Jurkat, Clone E6-1 (cell line): ENCODE measurements around the gene FAM156B.
"Not testable (repeated sequence)": the region's sequence is repeated elsewhere in the genome, so short reads cannot be mapped to it uniquely, and the experiment has no call there.

Experiments used
- DNase-seq: peaks from one replicate; pipeline ENCODE4 v3.0.0-alpha.2; 2011; ENCODE audit warnings: low read depth, low spot score
- H3K4me3 ChIP-seq: 2 replicates; pipeline ENCODE4 v1.5.1; 2011; ENCODE audit warnings: mild to moderate bottlenecking, low read length, control low read depth, moderate library complexity

FAM156B gene

GRCh38 chrX:52913681-52914080 lies 16.6 kb downstream of the FAM156B start:
- not testable (repeated sequence) for H3K4me3 ChIP-seq, DNase-seq

GRCh38 chrX:52914704-52915103 lies 17.6 kb downstream of the FAM156B start:
- not testable (repeated sequence) for H3K4me3 ChIP-seq, DNase-seq

DNA sequence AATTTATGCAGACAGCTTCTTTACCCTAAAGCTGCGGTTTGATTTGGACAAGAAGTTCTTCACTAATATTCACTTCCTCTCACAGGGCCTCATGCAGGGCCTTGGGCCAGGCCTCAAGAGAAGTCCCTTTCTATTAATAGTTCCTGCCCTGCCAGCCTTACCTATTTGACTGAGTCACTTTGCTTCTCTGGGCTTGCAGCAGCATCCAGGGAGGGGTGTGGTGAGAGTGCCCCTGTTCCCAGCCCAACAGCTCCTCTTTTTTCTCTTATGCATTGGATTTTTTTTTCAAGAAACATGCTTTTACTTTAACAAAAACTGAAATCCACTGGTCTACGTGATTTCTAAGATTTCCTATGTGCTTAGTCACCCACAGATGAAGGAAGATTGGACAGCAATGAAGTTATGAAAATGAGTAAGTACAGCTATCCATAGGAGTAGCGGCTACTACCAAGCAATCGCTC lies 26.7 kb downstream of the FAM156B start:
- no peak for DNase-seq
- no peak overlapping the region for H3K4me3 ChIP-seq

GRCh38 chrX:52930214-52930613 lies 33.1 kb downstream of the FAM156B start:
- not testable (repeated sequence) for H3K4me3 ChIP-seq

DNA sequence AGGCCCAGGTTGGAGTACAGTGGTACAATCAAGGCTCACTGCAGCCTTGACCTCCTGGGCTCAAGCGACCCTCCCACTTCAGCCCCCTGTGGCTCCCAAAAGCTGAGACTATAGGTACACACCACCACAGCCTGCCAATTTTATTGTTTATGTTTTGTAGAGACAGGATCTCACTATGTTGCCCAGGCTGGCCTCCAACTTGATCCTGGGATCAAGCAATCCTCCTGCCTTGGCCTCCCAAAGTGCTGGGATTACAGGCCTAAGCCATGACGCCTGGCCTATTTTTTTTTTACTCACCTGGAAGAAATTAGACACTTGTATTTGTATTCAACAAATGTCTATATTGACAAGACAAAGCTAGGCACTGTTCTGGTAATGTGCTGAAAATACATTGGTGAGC lies 36.1 kb downstream of the FAM156B start:
- no peak for DNase-seq
- H3K4me3 ChIP-seq: no peak overlapping the region

More at GRCh38 chrX:52930214-52930613, 33.1 kb downstream of the FAM156B start:
- DNase-seq: not testable (repeated sequence)

- DNase-seq: no peak
- peak overlapping the region; percentile 68 for H3K4me3 ChIP-seq
These were observed 37.0 kb downstream of the FAM156B start for GRCh38 chrX:52933976-52934703.

- H3K4me3 ChIP-seq: peak overlapping the region; percentile 68
- DNase-seq: peak; percentile 90
These were observed 37.8 kb downstream of the FAM156B start for GRCh38 chrX:52934704-52935469.

- DNase-seq: not testable (repeated sequence)
- H3K4me3 ChIP-seq: peak overlapping the region; percentile 68
These were observed 38.3 kb downstream of the FAM156B start for GRCh38 chrX:52935470-52935784.

DNA sequence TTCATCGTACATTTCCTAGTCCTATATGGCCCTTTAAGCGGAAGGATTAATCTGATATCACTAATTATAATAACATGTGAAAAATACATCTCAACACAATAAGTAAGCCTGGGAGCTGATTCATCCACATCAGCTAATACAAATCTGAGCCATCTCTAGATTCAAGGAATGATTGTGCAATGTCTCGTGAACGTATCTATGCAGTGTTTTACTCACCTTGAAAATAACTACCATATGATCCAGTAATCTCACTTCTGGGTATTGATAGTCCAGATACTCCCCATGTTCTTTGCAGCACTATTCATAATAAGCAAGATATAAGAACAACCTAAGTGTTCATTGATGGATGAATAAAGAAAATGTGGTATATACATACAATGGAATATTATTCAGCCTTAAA lies 43.6 kb downstream of the FAM156B start:
- H3K4me3 ChIP-seq, DNase-seq: not testable (repeated sequence)

- H3K4me3 ChIP-seq, DNase-seq: not testable (repeated sequence)
These were observed 44.6 kb downstream of the FAM156B start for GRCh38 chrX:52941728-52942127.

DNA sequence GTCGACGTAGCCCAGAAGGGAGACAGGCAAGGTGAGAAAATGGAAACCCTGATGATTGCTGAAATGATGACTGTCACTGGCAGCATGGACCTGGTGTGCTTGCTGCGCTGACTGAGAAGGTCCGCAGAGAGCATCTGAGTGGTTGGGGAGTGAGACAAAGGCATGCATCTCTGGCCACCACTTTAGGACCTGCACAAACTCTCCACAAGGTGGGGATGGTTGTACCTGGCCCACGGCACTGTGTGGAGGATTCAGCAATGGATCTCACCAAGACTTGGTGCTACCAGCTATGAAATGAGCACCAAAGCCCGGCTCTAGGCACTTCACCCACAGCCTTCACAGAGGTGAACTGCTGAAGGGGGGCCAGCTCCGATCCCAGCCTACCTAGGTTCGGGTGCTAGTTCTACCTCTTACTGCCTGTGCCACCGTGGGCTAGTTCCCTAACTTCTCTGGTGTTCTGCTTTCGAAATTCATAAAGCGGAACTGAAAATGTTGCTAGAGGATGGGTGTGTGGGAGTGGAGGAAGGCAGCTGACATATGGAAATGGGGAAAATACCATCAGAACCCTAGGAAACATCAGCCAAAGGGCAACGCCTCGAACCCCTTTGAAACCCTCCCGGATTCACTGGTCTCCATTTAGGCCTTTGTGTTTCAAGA lies 48.8 kb downstream of the FAM156B start:
- not testable (repeated sequence) for H3K4me3 ChIP-seq, DNase-seq

DNA sequence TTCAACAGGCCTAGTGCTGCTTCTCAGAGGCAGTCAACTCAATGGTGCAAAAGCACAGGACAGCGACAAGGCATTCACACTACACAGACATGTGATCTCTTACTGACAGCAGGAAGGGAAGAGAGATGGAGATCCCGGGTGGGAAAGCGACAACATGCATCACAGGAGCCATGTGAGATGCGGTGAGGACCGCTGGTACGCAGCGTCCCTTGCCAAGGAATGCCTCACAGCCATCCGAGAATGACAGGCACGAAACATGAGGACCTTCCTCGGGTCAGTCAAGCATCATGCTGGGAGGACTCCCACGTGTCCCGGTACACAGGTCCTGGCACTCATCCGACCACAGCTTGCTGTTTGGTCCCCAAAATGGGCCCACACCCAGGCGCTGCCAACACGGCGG lies 50.4 kb downstream of the FAM156B start:
- not testable (repeated sequence) for DNase-seq, H3K4me3 ChIP-seq

DNA sequence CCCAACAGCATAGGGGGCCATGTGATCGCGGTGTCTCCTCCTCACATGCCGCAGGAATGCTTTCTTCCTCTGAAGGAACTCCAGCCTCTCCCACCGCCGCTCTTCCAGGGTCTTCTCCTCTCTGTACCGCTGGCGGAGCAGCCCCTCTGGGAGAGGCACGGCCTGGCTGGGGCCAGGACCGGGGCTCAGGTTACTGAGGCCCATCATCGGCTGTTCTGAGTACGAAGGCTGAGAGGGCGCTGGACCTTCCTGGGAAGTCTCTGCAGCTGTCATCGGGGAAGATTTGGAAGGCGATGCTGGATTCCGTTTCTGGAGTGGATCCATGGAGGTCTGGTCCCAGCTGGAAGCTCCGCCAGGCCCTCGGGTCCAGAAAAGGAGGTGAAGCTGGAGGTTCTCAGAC lies 51.1 kb downstream of the FAM156B start:
- not testable (repeated sequence) for H3K4me3 ChIP-seq, DNase-seq

DNA sequence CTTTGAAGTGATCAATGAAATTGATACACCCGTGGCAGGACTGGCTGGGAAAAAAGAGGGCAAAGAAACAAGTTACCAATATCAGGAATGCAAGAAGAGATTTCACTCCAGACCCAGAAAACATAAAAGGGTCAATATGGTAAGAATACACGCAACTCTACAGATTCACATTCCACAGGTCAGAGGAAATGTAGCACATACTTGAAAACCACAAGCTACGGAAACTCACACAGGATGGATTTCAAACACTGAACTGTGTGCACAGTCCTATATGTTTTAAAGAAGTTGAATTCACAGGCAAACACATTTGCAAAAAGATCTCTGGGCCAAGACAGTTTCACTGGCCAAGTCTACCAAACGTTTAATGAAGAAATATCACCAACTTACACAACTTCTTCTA lies 52.2 kb downstream of the FAM156B start:
- not testable (repeated sequence) for H3K4me3 ChIP-seq

DNA sequence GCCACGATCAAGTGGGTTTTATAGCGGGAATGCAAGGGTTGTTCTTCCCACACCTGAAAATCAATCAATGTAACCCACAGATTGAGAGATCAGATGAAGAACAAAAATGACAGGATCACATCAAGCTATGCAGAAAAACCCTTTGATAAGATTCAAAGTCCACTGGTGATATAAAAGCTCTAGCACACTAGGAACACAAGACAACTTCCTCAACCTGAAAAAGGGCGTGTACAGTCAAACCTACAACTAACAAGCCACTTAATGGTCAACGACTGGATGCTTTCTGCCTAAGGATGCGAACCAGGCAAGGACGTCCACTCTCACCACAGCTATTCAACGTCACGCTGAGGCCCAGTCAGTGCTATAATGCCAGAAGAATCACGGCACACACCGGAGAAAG lies 52.8 kb downstream of the FAM156B start:
- DNase-seq, H3K4me3 ChIP-seq: not testable (repeated sequence)

More for the DNA sequence above, 52.2 kb downstream of the FAM156B start:
- DNase-seq: not testable (repeated sequence)
